ENCODE data around the gene WWOX.
"Not testable (repeated sequence)": the region's sequence is repeated elsewhere in the genome, so short reads cannot be mapped to it uniquely, and the experiment has no call there.

The WWOX gene

GRCh38 chr16:78596348-78596995 lies 497.0 kb downstream of the WWOX start:
- DNase-seq, result no peak

- DNase-seq, result no peak
Measured at GRCh38 chr16:78596996-78597422, 497.6 kb downstream of the WWOX start.

DNA sequence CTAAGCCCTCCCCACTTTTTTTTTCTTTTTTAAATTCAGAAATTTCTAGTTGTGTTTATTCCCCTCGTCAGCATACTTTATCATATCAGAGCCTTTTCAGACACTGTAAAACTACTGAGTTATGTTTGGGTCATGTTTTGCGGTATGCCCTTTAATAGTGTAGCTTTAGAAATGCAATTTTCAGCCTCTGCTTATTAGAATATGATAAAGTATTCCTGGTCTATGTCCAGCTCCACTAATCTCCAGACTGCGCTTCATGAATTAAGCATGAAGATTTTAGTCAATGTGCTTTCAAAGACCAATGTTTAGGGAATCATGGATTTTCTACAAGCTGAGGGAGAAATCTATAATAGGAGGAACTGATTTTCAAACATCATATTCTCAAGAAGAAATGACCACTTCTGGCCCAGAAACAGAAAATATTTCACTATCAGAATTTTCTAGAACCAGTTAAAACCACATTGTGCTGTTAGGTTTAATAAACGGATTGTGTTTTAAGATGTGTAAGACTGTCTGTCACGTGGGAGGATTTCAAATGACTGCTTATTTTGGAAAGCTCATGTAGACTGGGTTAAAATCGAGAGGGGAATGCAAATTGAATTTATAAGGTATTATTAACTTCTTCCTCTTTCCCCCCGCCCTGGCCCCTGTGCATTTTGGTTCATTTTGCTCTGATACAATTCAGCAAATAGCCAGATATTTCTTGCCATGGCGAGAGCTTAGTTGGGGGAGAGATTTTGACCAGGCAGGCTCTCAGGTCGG lies 498.5 kb downstream of the WWOX start:
- no peak for DNase-seq

DNA sequence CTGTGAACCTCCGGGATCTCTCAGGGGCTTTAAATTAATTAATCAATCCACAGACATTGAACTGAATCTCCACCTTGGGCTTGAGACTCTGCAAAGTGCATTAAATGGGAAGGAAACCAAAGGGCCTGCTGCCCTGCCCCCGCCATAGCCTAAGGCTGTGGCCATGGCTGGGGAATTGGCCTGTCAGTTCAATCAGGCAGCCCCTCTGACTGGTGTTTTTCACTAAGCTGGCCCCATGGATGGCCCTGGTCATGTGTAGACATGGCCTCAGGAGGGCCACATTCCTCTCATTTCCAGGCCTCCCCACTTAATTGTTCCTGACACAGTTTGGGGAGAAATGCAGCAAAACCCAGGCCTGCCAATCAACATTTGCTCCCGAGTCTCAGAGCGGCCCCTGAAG lies 499.8 kb downstream of the WWOX start:
- no peak for DNase-seq

DNA sequence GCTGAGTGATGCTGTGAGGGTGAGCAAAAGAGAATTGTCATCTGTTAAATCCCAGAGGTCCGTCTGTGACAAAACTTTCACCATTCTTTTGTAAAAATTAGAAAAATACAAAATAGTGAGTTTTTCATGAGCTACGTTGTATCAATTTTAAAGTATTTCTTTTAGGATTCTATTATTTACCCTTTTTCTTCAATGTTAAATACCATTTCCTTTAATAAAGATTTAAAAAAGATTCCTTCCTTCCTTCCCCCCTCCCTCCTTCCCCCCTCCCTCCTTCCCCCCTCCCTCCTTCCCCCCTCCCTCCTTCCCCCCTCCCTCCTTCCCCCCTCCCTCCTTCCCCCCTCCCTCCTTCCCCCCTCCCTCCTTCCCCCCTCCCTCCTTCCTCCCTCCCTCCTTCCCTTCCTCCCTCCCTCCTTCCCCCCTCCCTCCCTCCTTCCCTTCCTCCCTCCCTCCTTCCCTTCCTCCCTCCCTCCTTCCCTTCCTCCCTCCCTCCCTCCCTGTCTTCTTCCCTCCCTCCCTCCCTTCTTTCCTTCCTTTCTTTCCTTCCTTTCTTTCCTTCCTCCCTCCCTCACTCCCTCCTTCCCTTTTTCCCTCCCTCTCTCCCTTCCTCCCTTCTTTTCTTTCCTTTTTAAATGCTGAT lies 505.1 kb downstream of the WWOX start:
- not testable (repeated sequence) for DNase-seq

- DNase-seq, result no peak
Measured at GRCh38 chr16:78605548-78606101, 506.2 kb downstream of the WWOX start.

GRCh38 chr16:78606545-78606944 lies 507.1 kb downstream of the WWOX start:
- DNase-seq, result no peak

- DNase-seq, result no peak
Measured at GRCh38 chr16:78607022-78607421, 507.6 kb downstream of the WWOX start.

DNA sequence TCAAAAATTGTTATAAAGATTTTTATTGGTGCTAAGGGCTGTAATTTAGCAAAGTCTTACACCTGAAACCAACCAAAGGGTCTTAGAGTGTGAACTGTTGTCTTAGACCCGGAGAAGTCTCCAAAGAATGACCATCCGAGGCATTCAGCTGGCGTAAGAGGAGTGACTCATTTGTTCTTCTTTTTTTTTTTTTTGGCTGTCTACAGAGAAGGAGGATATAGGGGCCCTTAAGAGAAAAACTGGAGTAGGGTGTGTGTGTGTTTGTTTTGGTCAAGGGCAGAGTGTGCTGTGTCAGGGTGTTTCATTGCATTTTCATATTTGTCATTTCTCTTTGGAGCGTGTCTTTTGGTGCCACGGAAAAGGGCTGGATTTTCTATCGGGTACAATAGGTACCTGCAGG lies 508.0 kb downstream of the WWOX start:
- DNase-seq, result no peak

DNA sequence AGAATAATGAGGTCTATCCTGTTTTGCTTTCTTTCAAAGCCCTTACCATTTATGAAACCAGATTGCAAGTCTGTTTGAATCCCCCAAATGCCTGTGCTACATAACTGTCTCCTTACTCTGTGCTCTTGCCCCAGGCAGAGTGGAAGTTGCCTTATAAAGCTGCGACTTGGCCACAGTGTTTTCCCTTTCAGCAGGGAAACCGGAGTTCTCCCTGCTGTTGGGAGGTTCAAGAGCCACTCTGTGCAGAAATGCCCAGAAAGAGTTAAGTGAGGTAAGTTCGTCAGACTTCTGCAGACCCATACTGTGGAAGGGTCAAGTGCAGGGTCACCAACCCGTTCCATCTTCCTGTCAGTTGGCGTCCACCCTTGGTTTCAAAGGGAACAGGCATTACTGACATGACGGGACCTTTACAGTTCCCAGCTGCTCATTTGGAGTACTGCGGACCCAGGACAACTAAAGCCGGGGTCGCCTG lies 508.9 kb downstream of the WWOX start:
- DNase-seq, result no peak

GRCh38 chr16:78609402-78610274 lies 510.2 kb downstream of the WWOX start:
- no peak for DNase-seq

DNA sequence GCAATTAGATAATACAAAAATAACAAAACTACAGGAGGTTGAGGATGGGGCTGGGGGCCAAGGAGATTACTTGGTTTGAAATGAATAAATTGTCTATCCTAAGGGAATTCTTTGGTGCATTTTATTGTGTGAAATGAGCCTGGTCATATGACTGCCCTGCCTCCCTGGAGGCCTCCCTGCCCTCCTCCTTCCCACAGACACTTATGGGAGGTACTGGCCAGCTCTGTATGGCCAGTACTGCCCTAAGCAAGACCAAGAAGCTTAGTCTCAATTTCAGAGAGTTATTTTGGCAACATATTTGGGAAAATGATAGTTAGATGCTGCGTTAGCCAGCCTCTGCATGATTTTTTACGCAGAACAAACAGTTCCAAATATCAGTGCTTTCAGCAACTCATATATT lies 511.9 kb downstream of the WWOX start:
- no peak for DNase-seq

DNA sequence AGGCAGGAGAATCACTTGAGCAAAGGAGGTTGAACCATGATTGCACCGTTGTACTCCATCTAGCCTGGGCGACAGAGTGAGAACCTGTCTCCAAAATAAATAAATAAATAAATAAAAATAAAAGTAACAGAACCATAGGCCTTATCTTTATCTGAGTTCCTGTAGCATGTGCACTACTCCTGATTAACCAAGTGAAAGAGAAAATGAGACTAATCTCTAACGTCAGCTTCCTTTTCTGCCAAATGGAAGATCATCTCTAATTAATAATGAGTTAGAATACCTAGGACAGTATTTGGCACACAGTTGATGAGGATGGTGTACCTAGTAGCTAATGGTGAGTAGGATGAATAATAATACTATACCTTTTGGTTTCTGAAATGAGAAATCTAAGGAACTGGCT lies 520.4 kb downstream of the WWOX start:
- DNase-seq, result no peak

DNA sequence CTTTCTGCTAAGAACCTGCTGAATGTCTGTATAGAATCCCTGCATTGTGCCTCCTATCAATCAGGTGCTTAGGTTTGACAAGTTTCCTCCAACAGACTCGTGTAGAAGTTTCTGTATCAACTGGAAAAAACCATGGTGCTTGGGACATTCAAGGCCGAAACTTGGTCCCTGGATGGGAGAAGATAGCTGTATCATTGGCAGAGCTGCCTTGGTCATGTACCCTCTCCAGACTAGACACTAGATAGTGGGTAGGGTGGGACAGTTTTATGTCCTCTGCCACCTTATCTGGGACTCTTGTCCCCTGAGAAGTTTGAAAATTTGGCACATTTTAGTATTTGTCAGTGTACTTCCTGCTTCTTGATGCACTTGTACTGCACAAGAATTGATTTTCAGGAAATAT lies 520.8 kb downstream of the WWOX start:
- DNase-seq, result no peak

GRCh38 chr16:78623796-78624195 lies 524.3 kb downstream of the WWOX start:
- no peak for DNase-seq

DNA sequence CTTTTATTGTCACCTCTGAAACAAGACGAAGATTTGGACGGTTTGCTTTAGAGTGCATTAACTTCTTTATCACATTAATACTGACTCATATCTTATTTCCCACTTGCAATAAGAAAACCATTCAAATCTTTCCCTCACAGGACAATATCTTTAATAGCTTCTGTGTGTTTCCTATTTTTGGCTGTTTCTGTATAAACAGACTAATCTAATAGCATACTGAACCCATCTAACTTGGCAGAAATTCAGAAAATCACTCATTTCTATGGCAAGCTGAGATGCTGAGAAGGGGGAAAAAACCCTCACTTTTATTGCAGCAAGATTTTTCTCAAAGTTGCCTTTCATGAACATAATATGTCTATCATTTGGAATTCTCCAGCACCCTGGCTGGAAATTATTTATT lies 524.9 kb downstream of the WWOX start:
- no peak for DNase-seq

GRCh38 chr16:78628461-78629045 lies 529.1 kb downstream of the WWOX start:
- no peak for DNase-seq

DNA sequence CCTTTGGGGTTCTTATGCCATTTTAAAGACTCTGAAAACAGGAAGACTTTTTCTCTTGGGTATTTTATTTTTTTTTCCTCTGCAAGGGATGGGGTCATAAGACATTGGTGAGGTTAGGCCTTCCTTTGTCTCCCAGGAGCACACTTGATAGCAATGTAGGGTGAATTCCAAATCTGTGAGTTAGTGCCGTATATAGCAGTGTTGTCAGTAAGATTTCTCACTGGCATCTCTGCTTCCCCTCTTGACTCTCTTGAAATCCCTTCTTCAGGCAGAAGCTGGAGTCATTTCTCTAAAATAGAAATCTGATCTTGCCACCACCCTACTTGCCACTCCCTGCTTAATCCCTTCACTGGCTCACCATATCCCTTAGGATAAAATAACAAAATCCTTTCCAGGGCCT lies 529.7 kb downstream of the WWOX start:
- DNase-seq, result no peak

GRCh38 chr16:78630102-78630501 lies 530.6 kb downstream of the WWOX start:
- DNase-seq, result no peak

DNA sequence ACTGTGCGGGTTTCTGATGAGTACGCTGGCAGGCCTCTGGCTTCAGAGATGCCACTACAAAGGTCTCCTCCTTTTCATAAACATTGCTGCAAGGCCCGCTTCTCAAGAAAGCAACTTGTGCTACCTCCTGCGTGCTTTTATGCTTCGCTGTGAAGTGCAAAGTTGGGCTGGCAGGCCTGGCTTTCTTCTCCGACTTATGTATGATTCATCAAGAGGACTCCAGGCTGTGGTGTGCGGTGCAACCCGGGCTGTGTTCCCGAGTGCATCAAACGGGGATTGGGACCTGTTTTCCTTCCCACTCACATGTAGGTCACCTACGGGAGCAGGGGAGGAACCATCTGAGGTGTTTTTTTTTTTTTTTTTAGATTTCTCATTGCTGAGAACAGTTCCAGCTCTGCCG lies 534.1 kb downstream of the WWOX start:
- DNase-seq, result no peak

DNA sequence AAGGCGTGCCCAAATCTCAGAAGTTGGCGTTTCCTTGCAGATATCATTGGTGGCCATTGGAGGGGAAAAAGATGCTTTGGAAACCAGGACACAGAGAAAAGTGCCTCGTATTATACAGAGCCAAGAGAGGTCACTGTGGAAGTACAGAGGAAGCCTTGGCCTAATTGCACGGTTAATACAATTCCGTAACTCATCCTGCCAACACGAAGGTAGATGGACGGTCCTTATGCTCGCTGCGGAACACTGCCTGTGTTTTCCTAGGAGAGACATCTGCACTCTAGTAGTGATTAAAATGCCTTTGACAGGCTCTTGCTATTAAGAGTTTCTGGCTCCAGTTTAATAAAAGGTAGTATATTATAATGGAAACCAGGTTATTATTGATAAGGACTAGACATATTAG lies 536.4 kb downstream of the WWOX start:
- no peak for DNase-seq

- no peak for DNase-seq
Measured at GRCh38 chr16:78638371-78638770, 538.9 kb downstream of the WWOX start.

Data from activated CD4-positive, alpha-beta T cell treated with anti-CD3 and anti-CD28 coated beads, Interleukin-10, Interleukin-2, amounts not matched to agents 100 ng/mL and 50 ng/mL, durations not matched to agents 16 hours and 8 hours (primary cell).